HEK293T (cell line): Measurements from ENCODE around the gene LRRC1.

Source experiments
- SP1 ChIP-seq: fragments of 450-650 bp; IDR thresholded peaks from 2 replicates; pipeline ENCODE4 v1.6.1; 2017
- TARDBP ChIP-seq: fragments of 450-650 bp; IDR thresholded peaks from 2 replicates; pipeline ENCODE4 v1.6.1; 2016

DNA sequence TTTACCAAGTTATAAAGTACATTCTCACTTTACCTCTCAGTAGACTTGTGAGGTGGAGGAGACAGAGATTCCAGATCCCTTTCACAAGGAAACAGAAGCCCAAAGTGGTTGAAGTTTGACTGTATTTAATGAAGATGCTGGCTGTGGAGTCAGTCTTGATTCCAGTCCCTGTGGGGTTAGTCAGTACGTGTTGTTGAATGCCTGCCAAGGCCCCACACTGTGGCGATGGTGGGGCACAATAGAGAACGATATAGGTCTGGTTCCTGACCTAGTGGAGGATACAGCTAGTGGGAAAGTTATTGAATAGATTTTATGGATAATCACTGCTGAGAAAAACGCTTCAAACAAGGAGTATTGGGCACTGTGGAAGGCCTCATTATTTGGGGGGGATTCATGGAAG lies 71.4 kb downstream of the LRRC1 start:
- TF ChIP-seq TARDBP (no peak), SP1 (no peak)
